ENCODE results near the gene TUBGCP3.

DNA sequence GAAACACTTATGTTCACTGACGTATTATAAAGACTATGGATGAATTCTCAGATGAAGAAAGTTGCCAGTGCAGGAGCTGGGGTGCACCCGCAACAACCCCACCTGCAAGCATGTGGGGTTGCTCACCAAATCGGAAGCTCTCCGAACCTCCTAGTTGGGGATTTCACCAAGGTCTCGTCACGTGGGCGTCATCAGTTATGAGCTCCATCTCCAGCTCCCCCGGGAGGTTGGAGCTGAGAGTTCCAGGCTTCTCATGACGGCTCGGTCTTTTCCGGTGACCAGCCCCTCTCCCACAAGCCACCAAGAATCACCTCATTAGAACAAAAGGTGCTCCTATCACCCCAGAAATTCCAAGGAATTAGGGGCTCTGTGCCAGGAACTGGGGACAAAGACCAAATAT is 46.1 kb upstream of the TUBGCP3 start:
- TF ChIP-seq, protein P1, sequence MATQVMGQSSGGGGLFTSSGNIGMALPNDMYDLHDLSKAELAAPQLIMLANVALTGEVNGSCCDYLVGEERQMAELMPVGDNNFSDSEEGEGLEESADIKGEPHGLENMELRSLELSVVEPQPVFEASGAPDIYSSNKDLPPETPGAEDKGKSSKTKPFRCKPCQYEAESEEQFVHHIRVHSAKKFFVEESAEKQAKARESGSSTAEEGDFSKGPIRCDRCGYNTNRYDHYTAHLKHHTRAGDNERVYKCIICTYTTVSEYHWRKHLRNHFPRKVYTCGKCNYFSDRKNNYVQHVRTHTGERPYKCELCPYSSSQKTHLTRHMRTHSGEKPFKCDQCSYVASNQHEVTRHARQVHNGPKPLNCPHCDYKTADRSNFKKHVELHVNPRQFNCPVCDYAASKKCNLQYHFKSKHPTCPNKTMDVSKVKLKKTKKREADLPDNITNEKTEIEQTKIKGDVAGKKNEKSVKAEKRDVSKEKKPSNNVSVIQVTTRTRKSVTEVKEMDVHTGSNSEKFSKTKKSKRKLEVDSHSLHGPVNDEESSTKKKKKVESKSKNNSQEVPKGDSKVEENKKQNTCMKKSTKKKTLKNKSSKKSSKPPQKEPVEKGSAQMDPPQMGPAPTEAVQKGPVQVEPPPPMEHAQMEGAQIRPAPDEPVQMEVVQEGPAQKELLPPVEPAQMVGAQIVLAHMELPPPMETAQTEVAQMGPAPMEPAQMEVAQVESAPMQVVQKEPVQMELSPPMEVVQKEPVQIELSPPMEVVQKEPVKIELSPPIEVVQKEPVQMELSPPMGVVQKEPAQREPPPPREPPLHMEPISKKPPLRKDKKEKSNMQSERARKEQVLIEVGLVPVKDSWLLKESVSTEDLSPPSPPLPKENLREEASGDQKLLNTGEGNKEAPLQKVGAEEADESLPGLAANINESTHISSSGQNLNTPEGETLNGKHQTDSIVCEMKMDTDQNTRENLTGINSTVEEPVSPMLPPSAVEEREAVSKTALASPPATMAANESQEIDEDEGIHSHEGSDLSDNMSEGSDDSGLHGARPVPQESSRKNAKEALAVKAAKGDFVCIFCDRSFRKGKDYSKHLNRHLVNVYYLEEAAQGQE (IDR thresholded peaks at IDR 0.05; ENCODE audit: low read depth) = no peak
- TF ChIP-seq CTCF (IDR thresholded peaks at IDR 0.05 in 2 of 3, conservative IDR thresholded peaks at IDR 0.05 in 1 of 3; ENCODE audit: borderline replicate concordance in 1 of 3, insufficient read depth in 1 of 3, low read depth in 2 of 3, low read length in 2 of 3) (no peak), EZH2 (IDR thresholded peaks at IDR 0.05) (no peak), JUND (IDR thresholded peaks at IDR 0.05) (no peak), SIN3A (IDR thresholded peaks at IDR 0.05; ENCODE audit: low read depth) (no peak), YY1 (IDR thresholded peaks at IDR 0.05; ENCODE audit: extremely low read depth, insufficient replicate concordance, low read depth, low read length) (no peak), POLR2A (IDR thresholded peaks at IDR 0.05; ENCODE audit: borderline replicate concordance, extremely low read depth, insufficient read depth, insufficient read length) (no peak), POLR2AphosphoS5 (IDR thresholded peaks at IDR 0.05; ENCODE audit: low read depth, low read length) (no peak)

Data from HCT116 (cell line).